Measurements from ENCODE around the gene SLC39A11.

DNA sequence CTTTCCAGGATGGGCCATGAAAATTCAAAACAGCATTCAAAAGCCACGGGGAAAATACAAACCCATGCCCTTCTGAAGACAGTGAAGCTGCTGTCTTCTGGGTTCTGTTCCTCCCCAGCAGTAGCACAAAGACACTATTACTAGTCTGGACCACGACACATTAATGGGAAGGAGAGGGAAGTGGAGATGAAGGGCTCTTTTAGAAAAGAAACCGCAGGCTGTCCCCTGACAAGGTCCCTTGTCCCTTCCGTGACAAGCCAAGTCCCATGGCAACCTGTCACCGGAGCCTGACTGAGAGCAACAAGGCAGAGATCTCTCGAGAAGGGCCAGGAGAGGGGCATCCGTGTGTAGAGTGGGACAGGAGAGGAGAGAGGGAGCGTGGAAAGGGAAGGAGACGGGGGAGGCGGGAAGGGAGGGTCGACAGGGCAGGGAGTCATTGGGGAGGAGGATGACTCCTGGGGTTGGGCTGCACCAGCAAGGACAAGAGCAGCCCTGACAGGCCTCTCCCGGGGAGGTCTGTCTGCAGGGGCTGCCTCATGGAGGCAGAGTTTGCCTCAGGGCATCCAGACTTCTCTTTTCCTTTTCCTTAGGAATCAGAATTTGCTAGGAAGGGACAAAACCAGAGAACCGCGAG lies 436.2 kb downstream of the SLC39A11 start:
- TF ChIP-seq EZH2 (IDR thresholded peaks at IDR 0.05; ENCODE audit: insufficient read depth, poor library complexity, severe bottlenecking) (no peak), EZH2phosphoT487 (IDR thresholded peaks at IDR 0.05; ENCODE audit: insufficient read depth, low read depth) (no peak)

Measured in GM23248 (cell line).